Mesodermal cell (in vitro differentiated cells): ENCODE data around the gene MRM2.

Source experiments
- H3K27ac ChIP-seq: 2 replicates; pipeline ENCODE4 v1.7.0; 2013; ENCODE audit warnings: mild to moderate bottlenecking, low read depth, low read length, moderate library complexity; ENCODE audit not compliant: severe bottlenecking
- H3K36me3 ChIP-seq: 2 replicates; pipeline ENCODE4 v1.7.1; 2013; ENCODE audit warnings: mild to moderate bottlenecking, low read length, moderate library complexity; ENCODE audit not compliant: control insufficient read depth, insufficient read depth
- H3K4me1 ChIP-seq: one replicate; pipeline ENCODE4 v1.7.1; 2013; ENCODE audit warnings: mild to moderate bottlenecking, low read length; ENCODE audit not compliant: insufficient read depth, control insufficient read depth, poor library complexity, severe bottlenecking
- H3K4me3 ChIP-seq: 2 replicates; pipeline ENCODE4 v1.7.0; 2013; ENCODE audit warnings: low read length, control low read depth, mild to moderate bottlenecking; ENCODE audit not compliant: insufficient read depth, poor library complexity, severe bottlenecking; ENCODE audit errors: extremely low read depth
- H3K9me3 ChIP-seq: 2 replicates; pipeline ENCODE4 v1.7.1; 2013; ENCODE audit warnings: mild to moderate bottlenecking, low read length, moderate library complexity; ENCODE audit not compliant: control insufficient read depth
- WGBS, 2 experiments: methylation state at CpG; one replicate each; pipeline ENCODE4 v1.1.5; 2013; ENCODE audit warnings: missing lambda C conversion rate in 2 of 2; ENCODE audit not compliant: insufficient coverage in 2 of 2; 5-methylcytosine and 5-hydroxymethylcytosine counted together

MRM2 gene

DNA sequence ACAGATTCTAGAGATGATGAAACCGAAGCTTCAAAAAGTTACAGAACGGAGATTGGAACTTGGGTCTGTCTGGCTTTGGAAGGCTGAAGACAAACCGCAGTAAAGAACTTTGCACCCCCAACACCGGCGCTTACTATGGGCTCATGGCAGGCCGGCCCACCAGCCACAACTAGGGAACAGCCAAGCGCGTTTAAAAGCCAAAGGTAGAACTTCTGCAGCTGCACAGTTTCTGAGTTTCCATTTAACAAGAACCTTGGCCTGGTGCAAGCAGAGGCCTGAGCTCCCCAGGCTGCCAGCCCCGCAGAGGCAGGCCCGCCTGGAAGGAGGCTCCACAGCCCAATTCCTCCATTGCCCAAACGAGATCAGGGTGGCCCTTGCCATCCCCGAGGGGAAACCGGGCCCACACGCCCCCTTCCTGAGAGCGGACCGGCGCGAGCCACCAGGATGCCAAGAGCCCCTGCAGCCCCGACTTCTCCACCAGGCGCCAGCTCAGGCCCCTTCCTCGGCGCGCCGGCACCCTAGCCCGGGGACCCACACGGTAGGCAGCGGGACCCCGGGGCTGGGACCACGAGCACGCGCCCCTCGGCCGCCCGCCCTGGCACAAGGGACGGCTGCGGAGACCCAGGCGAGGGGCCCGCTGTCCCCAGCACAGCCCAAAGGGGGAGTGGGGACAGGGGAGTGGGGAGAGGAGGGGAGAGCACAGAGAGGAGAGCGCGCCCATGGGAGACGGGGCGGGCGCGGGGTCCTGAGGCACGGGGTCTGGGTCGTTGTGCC lies 9.8 kb downstream of the MRM2 start:
- peak overlapping the region; percentile 96 for H3K4me3 ChIP-seq
- H3K9me3 ChIP-seq, result no peaks in the 10 kb centered on the region
- peaks cover 73% of the 10 kb centered on the region for H3K36me3 ChIP-seq
- H3K4me1 ChIP-seq, result peaks cover 10% of the 10 kb centered on the region
- H3K27ac ChIP-seq, result peak overlapping the region; percentile 73
- WGBS, 2 experiments, result 5 to 6% methylated on average over 31 to 44 of the region's 46 CpGs

GRCh38 chr7:2230882-2231281 lies 11.1 kb downstream of the MRM2 start:
- Histone ChIP-seq H3K27ac (no peak overlapping the region), H3K36me3 (peaks cover 73% of the 10 kb centered on the region)

DNA sequence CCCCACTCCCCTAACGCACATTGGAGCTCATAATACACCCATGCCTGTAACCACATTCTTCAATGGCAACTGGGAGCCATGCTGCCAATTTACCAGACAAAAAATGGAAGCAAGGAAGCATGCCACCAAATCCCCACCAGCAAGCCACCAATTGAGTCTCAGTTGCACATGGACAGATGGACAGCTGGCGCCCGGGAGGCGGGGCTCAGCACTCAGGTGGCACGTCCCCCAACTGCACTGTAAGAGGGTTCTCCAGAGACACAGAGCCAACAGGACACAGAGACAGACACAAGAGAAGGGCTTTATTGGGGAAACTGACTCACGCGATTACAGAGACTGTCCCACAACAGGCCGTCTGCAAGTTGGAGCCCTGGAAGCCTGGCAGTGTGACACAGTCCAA lies 11.8 kb downstream of the MRM2 start:
- peaks cover 73% of the 10 kb centered on the region for H3K36me3 ChIP-seq
- WGBS, 2 experiments, result 94 to 97% methylated on average over 7 to 8 of the region's 8 CpGs

More at GRCh38 chr7:2230882-2231281, 11.1 kb downstream of the MRM2 start:
- peaks cover 6% of the 10 kb centered on the region for H3K4me1 ChIP-seq
- H3K4me3 ChIP-seq, result no peak overlapping the region
- 88 to 90% methylated on average over 2 to 7 of the region's 9 CpGs for WGBS, 2 experiments
- H3K9me3 ChIP-seq, result no peaks in the 10 kb centered on the region

DNA sequence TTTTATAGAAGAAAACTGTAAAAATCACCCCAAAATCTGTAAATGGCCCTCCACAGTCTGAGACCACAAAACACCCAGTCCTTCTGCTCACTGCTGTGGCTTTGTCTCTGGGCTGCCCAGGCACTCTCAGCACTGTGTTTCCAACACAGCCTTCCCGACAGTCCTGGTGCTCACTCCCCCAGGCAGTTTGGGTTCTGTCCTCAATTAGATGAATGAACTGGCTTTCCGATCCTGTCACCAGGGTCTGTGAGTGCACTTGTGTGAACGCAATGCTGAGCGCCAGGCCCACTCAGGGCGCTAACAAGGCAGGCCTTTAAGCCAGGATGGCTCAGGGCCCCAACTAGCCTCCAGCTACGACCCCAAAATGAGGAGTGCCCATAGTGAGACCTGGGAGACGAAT lies 12.5 kb downstream of the MRM2 start:
- Histone ChIP-seq H3K9me3 (no peaks in the 10 kb centered on the region), H3K36me3 (peaks cover 73% of the 10 kb centered on the region), H3K4me3 (no peak overlapping the region), H3K4me1 (peaks cover 6% of the 10 kb centered on the region), H3K27ac (no peak overlapping the region)
- WGBS, 2 experiments, result 94 to 98% methylated on average over 7 of the region's 7 CpGs

More for the DNA sequence above, 11.8 kb downstream of the MRM2 start:
- peaks cover 6% of the 10 kb centered on the region for H3K4me1 ChIP-seq
- no peak overlapping the region for H3K27ac ChIP-seq
- no peak overlapping the region for H3K4me3 ChIP-seq
- no peaks in the 10 kb centered on the region for H3K9me3 ChIP-seq

DNA sequence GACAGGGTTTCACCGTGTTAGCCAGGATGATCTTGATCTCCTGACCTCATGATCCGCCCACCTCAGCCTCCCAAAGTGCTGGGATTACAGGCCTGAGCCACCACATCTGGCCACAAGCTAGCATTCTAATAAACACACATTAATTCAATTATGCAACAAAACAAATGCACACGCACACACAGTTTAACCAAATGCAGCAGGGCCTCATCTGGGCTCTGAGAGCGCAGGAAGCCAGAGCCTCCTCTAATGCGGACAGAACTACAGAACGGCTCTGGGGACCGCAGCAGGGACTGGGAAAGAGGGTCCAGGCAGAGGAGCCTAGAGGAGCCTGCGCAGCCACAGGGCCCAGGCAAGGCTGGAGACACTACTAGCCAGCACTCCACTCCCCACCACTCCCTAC lies 13.1 kb downstream of the MRM2 start:
- peaks cover 73% of the 10 kb centered on the region for H3K36me3 ChIP-seq
- 93 to 98% methylated on average over 5 to 7 of the region's 8 CpGs for WGBS, 2 experiments
- H3K4me1 ChIP-seq, result peaks cover 1% of the 10 kb centered on the region
- no peak overlapping the region for H3K4me3 ChIP-seq
- H3K9me3 ChIP-seq, result no peaks in the 10 kb centered on the region
- H3K27ac ChIP-seq, result no peak overlapping the region

GRCh38 chr7:2227699-2228098 lies 14.3 kb downstream of the MRM2 start:
- no peak overlapping the region for H3K4me3 ChIP-seq
- WGBS, 2 experiments, result 90 to 96% methylated on average over 13 of the region's 15 CpGs
- peaks cover 78% of the 10 kb centered on the region for H3K36me3 ChIP-seq
- no peaks in the 10 kb centered on the region for H3K4me1 ChIP-seq
- H3K27ac ChIP-seq, result no peak overlapping the region
- H3K9me3 ChIP-seq, result no peaks in the 10 kb centered on the region

- Histone ChIP-seq H3K27ac (no peak overlapping the region), H3K9me3 (no peaks in the 10 kb centered on the region), H3K4me1 (no peaks in the 10 kb centered on the region), H3K4me3 (no peak overlapping the region), H3K36me3 (peaks cover 93% of the 10 kb centered on the region)
- WGBS, 2 experiments, result 94 to 96% methylated on average over 10 to 12 of the region's 13 CpGs
These were observed 16.2 kb downstream of the MRM2 start for GRCh38 chr7:2225830-2226229.

DNA sequence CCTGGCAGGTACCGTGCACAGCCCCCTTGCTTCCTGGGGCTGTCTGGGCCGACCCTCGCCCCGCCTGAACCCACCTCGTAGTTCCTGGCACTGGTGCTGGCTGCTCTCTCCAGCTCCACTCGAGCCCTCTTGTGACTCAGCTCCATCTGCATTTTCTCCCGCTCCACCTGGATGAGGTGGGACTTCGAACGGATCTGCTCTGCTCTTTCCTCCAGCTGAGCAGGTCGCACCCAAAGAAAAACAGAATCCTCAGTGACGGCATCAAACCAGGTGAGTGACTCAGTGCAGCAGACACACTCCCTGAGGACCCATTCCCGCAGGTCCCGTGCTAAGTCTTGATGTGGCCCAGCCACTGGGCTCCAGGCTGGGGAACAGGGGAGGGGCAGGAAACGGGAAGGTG lies 16.7 kb downstream of the MRM2 start:
- H3K27ac ChIP-seq, result no peak overlapping the region
- no peak overlapping the region for H3K4me3 ChIP-seq
- no peaks in the 10 kb centered on the region for H3K4me1 ChIP-seq
- H3K9me3 ChIP-seq, result no peaks in the 10 kb centered on the region
- WGBS, 2 experiments, result 95 to 97% methylated on average over 13 of the region's 14 CpGs
- peaks cover 93% of the 10 kb centered on the region for H3K36me3 ChIP-seq

DNA sequence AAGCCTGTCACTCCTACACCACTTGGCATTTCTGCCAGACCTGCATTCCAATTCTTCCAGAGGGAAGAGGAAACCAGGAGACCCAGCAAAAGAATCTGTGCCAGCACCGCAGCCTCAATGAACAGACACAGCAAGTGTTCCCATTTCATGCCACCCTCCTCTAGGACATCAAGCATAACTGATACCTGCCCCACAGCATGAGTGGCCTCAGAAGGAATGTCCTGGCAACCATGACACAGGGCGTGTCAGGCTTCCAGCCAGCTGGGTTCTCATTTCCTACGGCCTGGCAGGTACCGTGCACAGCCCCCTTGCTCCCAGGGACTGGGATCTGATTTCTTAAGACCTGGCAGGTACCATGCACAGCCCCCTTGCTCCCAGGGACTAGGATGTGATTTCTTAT lies 17.1 kb downstream of the MRM2 start:
- H3K9me3 ChIP-seq, result no peaks in the 10 kb centered on the region
- no peak overlapping the region for H3K27ac ChIP-seq
- no peaks in the 10 kb centered on the region for H3K4me1 ChIP-seq
- peaks cover 93% of the 10 kb centered on the region for H3K36me3 ChIP-seq
- no peak overlapping the region for H3K4me3 ChIP-seq
- 91 to 99% methylated on average over 4 of the region's 4 CpGs for WGBS, 2 experiments

DNA sequence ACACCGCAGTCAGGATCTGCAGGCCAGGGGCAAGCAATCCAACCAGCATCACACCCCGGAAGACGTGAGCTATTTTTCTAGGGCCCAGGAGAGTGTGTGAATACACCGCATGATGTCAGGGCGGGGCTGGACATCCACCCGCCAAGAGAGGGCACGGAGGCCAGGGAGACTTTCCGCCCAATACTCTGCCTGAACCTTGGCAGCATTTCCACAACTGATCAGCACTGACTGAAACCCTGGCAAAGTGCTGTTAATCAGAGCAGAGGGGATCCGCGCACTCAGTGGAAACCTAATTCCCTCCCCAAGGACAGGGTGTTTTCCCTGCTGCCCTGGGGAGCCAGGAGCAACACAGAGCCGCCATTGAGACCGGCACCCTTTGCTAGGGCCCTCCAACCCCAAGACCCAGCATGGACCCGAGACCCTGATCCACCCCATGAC lies 17.5 kb downstream of the MRM2 start:
- 91 to 100% methylated on average over 7 to 12 of the region's 13 CpGs for WGBS, 2 experiments
- peaks cover 91% of the 10 kb centered on the region for H3K36me3 ChIP-seq
- H3K9me3 ChIP-seq, result no peaks in the 10 kb centered on the region
- no peak overlapping the region for H3K27ac ChIP-seq
- H3K4me1 ChIP-seq, result no peaks in the 10 kb centered on the region
- H3K4me3 ChIP-seq, result no peak overlapping the region

- peaks cover 89% of the 10 kb centered on the region for H3K36me3 ChIP-seq
- no peaks in the 10 kb centered on the region for H3K4me1 ChIP-seq
- no peaks in the 10 kb centered on the region for H3K9me3 ChIP-seq
- WGBS, 2 experiments, result 95% methylated on average over 15 to 17 of the region's 17 CpGs
- no peak overlapping the region for H3K27ac ChIP-seq
- no peak overlapping the region for H3K4me3 ChIP-seq
These were observed 18.7 kb downstream of the MRM2 start for GRCh38 chr7:2223321-2223720.
